ENCODE measurements around the gene LARGE1.

Gene LARGE1

DNA sequence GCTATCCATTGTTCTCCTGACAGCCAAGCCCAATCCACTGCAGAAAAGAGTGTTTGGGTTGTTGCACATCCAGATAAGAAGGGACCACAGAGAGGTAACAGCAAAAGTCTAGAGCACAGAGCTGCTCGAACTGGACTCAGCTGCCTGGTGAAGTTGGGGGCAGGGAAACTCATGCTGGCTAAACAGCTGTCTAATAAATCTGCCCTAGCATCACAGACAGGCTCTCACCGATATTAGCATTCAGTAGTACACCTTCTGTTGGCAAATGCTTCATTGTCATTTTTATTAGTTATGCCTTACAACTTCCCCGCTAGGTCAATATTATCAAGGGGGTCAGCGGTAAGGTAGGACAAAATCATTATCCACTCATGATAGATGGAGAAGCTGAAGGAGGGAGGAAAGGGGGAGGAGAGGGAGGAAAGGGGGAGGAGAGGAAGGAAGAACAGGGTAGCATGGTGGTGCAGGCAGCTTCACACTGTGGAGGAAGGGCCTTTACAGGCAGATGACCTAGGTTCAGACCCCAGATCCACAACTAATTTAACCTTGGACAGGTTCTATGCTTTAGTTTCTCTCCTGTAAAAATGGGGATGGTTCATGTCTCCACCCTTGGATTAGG, 102.7 kb downstream of the LARGE1 start:
- DNase-seq, result no peak

DNA sequence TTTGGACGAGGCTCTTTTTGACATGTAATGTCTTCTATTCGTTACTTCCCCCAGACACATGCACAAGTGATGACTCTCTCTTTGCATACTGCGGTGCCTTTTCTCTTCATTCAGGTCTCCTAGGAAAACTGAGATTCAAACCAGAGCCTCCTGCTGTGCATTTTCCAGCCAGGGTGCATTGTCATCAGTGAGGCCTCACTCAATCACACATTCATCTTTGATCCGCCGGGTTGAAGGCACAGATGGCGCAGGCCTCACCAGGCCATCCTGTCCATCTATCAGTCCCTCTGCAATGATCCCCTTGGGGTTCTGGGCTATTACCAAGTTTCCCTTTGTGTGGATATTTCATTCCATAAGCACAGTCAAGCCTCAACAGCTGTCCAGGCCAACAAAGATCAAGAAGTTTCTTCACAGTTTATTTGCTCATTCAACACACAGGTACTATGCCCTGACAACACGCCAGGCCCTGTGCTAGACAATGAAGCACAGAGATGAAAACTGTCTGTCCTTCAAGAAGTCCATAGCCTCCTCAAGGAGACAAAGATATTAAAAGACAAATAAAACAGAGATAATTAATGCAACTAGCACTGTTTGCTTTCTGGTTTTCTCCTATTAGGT, 107.8 kb downstream of the LARGE1 start:
- no peak for DNase-seq

DNA sequence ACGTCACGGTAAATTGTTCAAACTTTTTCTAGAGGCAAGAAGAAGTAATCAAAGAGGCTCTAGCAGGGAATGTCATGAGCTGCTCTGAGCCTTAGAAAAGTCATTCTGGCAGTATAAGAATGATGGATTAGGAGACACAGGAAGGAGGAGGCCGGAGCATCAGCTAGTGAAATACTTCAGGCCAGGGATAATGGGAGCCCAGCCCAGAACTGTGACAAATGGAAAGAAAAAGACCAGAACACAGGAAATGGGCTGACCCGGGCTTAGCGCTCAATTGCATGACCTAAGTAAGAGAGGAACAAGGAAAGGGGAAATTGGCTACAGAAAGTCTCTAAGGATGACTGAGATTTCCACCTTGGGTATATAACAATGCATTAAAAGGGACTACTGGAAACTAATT, 108.6 kb downstream of the LARGE1 start:
- no peak for DNase-seq

DNA sequence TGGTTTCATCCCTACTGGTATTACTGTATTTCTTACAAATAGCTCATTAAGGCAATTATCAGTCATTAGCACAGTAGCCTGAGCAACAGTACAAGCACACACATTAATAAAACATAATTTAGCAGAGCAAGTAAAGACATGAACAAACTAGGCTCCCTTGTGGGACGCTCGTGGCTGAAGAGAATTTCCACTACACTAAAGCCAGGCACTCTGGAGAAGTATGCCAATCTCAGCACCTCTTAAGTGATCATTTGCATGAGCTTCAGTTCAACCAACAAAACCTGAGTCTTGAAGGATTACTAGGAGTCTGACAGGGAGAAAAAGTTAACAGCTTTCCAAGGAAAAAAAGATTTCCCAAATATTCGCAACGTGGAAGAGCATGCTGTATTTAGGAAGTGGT, 109.1 kb downstream of the LARGE1 start:
- DNase-seq, result no peak

DNA sequence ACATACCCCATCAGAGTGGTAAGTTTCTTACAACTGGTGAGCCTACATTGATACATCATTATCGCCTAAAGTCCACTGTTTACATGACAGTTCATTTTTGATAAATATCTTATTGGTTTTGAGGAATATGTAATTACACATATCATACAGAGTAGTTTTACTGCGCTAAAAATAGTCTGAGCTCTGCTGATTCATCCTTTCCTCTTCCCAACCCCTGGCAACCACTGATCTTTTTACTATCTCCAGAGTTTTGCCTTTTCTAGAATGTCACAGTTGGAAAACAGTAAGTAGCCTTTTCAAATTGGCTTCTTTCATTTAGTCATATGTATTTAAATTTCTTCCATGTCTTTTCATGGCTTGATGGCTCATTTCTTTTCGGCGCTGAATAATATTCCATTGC, 112.8 kb downstream of the LARGE1 start:
- DNase-seq, result no peak

- no peak for DNase-seq
Observed at GRCh38 chr22:33806191-33806590, 114.1 kb downstream of the LARGE1 start.

GRCh38 chr22:33803371-33804282, 116.6 kb downstream of the LARGE1 start:
- peak in 2 of 4 experiments; percentile 1 to 15 for DNase-seq

DNA sequence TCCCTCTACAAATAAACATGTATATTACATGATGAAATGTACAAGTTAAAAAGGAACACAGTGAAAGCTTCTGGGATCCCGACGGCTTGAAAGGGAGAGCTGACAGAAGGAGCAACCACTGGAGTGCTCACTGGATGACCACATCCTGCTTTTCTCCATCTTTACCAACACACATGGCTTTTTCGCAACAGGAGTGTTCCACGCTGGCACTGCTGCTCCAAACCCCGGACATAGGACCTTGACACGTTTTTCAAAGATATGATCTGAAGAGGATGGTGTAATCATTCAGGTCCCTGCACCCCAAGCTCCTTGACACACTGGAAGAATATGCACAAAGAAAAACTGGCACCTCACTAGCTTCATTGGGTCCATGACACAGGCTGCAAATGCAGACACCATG, 121.9 kb downstream of the LARGE1 start:
- no peak for DNase-seq

DNA sequence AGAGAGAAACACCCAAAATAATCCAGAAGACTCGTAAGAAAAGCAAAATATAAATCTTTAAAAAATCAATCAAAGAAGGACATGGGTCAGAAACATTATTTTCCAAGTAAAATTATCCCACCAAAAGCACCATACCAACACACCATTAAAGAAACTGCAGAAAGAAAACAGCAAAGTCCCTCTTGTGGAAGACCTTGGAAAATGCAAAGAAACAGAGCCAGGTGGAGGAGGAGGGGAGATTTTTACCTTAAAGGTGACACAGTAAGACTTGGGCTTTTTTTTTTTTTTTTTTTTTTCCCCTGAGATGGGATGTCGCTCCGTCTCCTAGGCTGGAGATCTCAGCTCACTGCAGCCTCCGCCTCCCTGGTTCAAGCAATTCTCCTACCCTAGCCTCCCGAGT, 123.8 kb downstream of the LARGE1 start:
- no peak for DNase-seq

DNA sequence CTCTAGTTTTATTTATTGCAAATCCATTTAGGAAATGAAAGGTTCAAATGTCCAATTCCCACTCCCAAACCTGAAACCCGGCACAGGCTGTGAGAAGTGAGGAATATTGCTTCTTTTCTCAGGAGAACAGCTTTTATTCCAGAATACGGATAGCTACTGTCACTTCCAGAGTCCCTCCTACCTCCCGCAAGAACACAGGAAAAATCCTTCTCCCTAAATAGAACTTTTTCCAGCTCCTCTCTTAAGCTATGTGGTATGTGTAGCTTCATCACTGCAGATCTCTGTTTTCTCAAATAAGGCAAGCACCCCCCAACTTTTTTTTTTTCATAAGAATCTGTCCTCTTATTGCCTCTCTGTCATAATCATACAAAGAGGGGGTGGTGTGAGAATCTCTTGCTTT, 126.8 kb downstream of the LARGE1 start:
- DNase-seq, result no peak

DNA sequence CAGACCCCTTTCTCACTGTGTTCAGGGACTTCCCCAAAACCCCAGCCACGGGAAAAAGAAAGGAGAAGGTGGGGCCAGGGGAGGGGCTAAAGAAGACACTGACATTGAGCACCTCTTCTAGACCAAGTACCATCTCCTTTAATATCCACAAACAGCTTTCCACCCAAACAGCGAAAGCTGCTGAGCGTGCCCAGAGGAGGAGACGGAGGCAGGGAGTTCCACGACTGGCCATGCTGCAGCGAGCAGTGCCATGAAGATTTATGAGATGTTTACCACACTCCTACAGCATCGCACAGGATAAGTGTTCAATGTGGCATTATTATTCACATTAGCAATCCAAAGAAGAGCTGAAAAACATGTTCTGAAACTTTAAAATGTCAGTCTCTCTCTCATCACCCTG, 127.4 kb downstream of the LARGE1 start:
- DNase-seq, result no peak

GRCh38 chr22:33789690-33790253, 130.5 kb downstream of the LARGE1 start:
- no peak for DNase-seq

DNA sequence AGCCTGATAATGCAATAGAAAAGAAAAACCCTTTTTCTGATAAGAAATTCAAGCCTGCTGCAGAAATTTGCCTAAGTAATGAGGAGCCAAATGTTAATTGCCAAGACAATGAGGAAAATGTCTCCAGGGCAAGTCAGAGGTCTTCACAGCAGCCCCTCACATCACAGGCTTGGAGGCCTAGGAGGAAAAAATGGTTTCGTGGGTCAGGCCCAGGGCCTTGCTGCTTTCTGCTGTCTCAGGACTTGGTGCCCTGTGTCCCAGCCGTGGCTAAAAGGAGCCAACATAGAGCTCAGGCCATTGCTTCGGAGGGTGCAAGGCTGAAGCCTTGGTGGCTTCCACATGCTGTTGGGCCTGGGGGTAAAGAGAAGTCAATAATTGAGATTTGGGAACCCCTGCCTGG, 131.3 kb downstream of the LARGE1 start:
- no peak for DNase-seq

DNA sequence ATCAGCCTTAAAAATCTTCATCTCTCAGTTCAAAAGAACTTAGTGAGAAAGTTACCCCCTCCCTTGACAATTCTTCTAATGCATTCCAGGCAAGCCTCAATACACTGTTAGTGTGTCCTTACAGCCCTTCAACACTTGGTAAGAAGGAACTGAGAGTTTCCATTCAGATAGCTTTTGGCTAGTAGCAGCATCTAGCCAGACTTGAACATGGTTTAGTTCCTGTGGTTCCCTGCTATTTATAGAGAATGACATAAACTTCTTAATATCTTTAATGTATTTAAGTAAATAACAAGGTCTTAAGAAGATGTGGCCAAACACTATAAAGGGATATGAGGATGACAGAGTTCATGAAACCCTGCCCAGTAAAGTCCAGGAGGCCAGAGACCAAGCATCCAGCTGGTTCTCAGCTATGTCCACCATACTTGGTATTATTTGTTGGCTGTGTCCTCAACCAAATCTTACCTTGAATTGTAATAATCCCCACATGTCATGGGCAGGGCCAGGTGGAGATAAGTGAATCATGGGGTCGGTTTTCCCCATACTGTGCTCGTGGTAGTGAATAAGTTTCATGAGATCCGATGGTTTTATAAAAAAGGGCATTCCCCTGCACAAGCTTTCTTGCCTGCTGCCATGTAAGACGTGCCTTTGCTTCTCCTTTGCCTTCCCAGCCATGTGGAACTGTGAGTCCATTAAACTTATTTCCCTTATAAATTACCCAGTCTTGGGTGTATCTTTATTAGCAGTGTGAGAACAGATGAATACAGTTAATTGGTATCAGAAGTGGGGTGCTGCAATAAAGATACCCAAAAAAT, 132.4 kb downstream of the LARGE1 start:
- no peak for DNase-seq

- DNase-seq, result no peak
Observed at GRCh38 chr22:33786149-33786548, 134.1 kb downstream of the LARGE1 start.

DNA sequence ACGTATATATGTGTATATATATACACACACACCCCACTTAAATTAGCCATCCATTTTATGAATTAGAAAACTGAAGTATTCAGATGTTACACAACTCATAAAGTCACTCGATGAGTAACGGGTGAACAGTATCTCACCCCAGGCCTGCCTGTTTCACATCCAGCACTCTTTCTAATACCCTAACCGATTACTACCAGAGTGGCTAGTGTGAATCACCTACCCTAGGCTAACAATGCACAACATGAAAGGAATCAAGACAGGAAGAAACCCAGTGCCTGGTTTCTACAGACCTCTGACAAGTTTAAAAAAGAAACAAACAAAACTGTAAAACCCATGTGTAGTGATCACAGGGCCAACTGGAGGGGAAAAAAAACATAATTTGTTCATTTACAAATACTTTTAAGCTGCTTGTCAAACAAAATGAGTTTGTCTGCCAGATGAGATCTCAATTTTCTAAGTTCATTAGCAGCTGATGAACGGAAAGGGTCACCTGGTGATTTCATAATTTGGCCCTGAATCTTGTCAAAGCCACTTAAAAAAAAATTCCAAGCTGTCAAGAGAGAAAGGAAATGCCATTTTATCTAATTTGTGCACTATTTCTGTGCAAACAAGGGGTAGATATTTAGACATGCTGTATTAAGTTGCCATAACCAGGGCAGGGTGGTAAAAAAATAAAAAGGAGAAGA, 134.8 kb downstream of the LARGE1 start:
- DNase-seq, result no peak

DNA sequence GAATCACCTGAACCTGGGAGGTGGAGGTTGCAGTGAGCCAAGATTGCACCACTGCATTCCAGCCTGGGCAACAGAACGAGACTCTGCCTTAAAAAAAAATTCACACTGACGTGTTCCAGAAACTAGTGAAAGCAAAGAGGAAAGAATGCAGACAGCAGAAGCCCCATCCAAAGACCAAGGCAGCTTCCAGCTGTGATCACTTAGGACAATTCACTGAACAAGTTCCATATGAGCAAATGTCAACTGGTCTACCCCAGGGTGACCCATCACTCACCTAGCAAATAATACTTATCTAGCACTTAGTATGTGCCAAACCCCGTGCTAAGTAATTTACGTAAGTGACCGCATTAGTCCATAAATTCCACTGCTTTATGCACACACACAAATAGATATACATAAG, 138.9 kb downstream of the LARGE1 start:
- DNase-seq, result no peak

DNA sequence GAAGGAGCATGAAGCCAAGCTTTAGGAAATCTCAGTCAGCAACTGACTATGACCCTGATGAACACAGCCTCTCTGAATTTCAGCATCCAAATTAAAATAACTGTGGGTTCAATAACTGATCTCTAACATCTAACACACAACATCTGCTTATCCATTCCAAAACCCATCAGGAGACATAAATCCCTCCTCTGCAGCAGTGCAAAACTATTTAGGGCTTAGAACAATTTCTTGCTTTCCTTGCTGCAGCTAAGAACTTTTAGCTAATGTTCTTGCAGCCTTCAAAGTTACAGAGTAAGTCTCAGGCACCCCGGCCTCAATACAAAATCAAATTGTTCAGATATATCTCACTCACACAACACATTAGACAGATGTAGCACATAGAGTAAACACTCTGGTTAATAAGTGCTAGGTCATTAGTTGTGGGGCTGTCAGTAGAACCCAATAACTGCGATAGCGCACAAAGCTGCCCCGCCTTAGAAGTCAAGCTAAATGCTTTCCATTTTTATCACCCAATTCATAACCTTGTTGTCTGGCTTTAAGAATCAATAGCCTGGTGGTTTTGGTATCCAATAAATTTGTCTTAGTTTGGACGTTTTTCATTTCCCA, 139.6 kb downstream of the LARGE1 start:
- DNase-seq, result no peak

GRCh38 chr22:33779243-33779642, 141.0 kb downstream of the LARGE1 start:
- DNase-seq, result no peak

DNA sequence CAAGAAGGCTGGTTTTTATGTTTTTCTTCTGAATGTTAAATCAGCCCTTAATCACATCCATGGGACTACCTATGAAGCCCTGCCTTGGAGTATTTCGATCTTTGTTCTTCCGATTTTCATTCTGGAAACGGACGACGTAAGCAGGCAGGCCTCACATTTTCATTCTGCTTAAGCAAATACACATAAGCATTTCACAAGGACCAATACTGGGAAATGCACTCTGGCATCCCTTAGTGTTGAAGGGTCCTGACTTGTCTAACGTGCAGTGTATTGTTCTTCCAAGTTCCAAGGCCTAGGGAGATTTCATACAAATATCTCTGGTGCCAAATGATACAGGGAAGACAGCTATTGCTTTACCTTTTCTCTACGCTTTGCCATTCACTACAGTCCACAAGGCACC, 143.8 kb downstream of the LARGE1 start:
- DNase-seq, result no peak

DNA sequence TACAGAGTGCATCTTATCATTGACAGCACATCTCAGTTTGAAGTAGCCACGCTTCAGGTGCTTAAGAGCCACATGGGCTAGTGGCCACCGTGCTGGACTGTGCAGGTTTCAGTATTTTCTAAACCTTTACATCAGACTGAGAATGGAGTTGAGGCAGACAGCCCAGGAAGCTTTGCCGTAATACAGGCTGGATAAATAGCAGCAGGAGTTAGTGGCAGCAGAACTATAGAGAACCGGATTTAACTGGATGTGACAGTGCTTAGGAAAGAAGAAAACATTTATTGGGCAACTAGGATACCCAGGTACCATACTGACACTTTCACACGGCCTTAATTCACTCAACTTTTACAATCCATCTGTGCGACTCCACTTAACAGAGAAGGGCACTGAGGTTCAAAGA, 145.5 kb downstream of the LARGE1 start:
- DNase-seq, result no peak

- no peak for DNase-seq
Observed at GRCh38 chr22:33772745-33773144, 147.5 kb downstream of the LARGE1 start.
